SK-N-SH treated with all-trans-retinoic acid at 6 μM for 48 hours (cell line): ENCODE data around the gene EPS8L2.

Experiments
- ATAC-seq: fragments of 200-7000 bp; cut with Tn5 transposase; 3 replicates; pipeline ENCODE4 v1.9.1; 2020; ENCODE audit warnings: mild to moderate bottlenecking, moderate library complexity
- ARNTL ChIP-seq: fragments of 450-650 bp; formaldehyde crosslinking; IDR thresholded peaks from 2 replicates; pipeline ENCODE4 v1.5.0; 2020; ENCODE audit warnings: low read depth, mild to moderate bottlenecking, moderate library complexity, borderline replicate concordance
- BACH2 ChIP-seq: fragments of 250-450 bp; sonication (Bioruptor Pico); IDR thresholded peaks from 2 replicates; pipeline ENCODE4 v1.9.0; 2021; ENCODE audit warnings: mild to moderate bottlenecking, borderline replicate concordance
- CREB5 ChIP-seq: fragments of 250-450 bp; sonication (Bioruptor Pico); IDR thresholded peaks from 2 replicates; pipeline ENCODE4 v1.5.1; 2020; ENCODE audit warnings: low read depth, mild to moderate bottlenecking, moderate library complexity
- CSDC2 ChIP-seq: fragments of 250-450 bp; sonication (Bioruptor Pico); IDR thresholded peaks from 2 replicates; pipeline ENCODE4 v1.5.0; 2020; ENCODE audit warnings: mild to moderate bottlenecking, moderate library complexity
- CSRNP3 ChIP-seq: fragments of 250-450 bp; sonication (Bioruptor Pico); IDR thresholded peaks from 2 replicates; pipeline ENCODE4 v1.5.1; 2021; ENCODE audit warnings: mild to moderate bottlenecking, moderate library complexity
- ESRRG ChIP-seq: fragments of 250-450 bp; sonication (Bioruptor Pico); IDR thresholded peaks from 2 replicates; pipeline ENCODE4 v1.6.1; 2021; ENCODE audit warnings: mild to moderate bottlenecking
- GLIS3 ChIP-seq: fragments of 250-450 bp; sonication (Bioruptor Pico); IDR thresholded peaks from 2 replicates; pipeline ENCODE4 v1.5.0; 2020; ENCODE audit warnings: mild to moderate bottlenecking, moderate library complexity
- OSR1 ChIP-seq: fragments of 250-450 bp; sonication (Bioruptor Pico); IDR thresholded peaks from 2 replicates; pipeline ENCODE4 v1.8.0; 2022; ENCODE audit warnings: moderate library complexity, mild to moderate bottlenecking, inconsistent platforms
- PATZ1 ChIP-seq: fragments of 250-450 bp; sonication (Bioruptor Pico); IDR thresholded peaks from 2 replicates; pipeline ENCODE4 v1.8.0; 2020; ENCODE audit warnings: mild to moderate bottlenecking, moderate library complexity, borderline replicate concordance
- POU6F1 ChIP-seq: fragments of 250-450 bp; sonication (Bioruptor Pico); IDR thresholded peaks from 2 replicates; pipeline ENCODE4 v1.8.0; 2021; ENCODE audit warnings: low read depth, mild to moderate bottlenecking, moderate library complexity, borderline replicate concordance
- PPARA ChIP-seq: fragments of 250-450 bp; sonication (Bioruptor Pico); IDR thresholded peaks from 2 replicates; pipeline ENCODE4 v1.5.0; 2020; ENCODE audit warnings: mild to moderate bottlenecking, borderline replicate concordance
- RARB ChIP-seq: fragments of 250-450 bp; sonication (Bioruptor Pico); IDR thresholded peaks from 2 replicates; pipeline ENCODE4 v1.8.0; 2021; ENCODE audit warnings: mild to moderate bottlenecking, moderate library complexity
- SNAI2 ChIP-seq: fragments of 250-450 bp; sonication (Bioruptor Pico); IDR thresholded peaks from 2 replicates; pipeline ENCODE4 v1.5.0; 2020; ENCODE audit warnings: mild to moderate bottlenecking, moderate library complexity
- TCF4 ChIP-seq: fragments of 250-450 bp; sonication (Bioruptor Pico); IDR thresholded peaks from 2 replicates; pipeline ENCODE4 v1.8.0; 2021; ENCODE audit warnings: mild to moderate bottlenecking, moderate library complexity, borderline replicate concordance
- TOX ChIP-seq: fragments of 250-450 bp; sonication (Bioruptor Pico); IDR thresholded peaks from 2 replicates; pipeline ENCODE4 v1.8.0; 2021; ENCODE audit warnings: mild to moderate bottlenecking, moderate library complexity, borderline replicate concordance
- TSHZ2 ChIP-seq: fragments of 250-450 bp; sonication (Bioruptor Pico); IDR thresholded peaks from 2 replicates; pipeline ENCODE4 v1.5.0; 2020; ENCODE audit warnings: mild to moderate bottlenecking, moderate library complexity
- ZC3H10 ChIP-seq: fragments of 250-450 bp; sonication (Bioruptor Pico); IDR thresholded peaks from 2 replicates; pipeline ENCODE4 v1.5.1; 2021; ENCODE audit warnings: mild to moderate bottlenecking, moderate library complexity
- ZFP3 ChIP-seq: fragments of 250-450 bp; sonication (Bioruptor Pico); IDR thresholded peaks from 2 replicates; pipeline ENCODE4 v1.5.0; 2020; ENCODE audit warnings: mild to moderate bottlenecking, moderate library complexity
- ZFP30 ChIP-seq: fragments of 450-650 bp; formaldehyde crosslinking; IDR thresholded peaks from 2 replicates; pipeline ENCODE4 v1.5.0; 2022; ENCODE audit warnings: mild to moderate bottlenecking, moderate library complexity
- ZNF565 ChIP-seq: fragments of 450-650 bp; formaldehyde crosslinking; conservative IDR thresholded peaks from 2 replicates; pipeline ENCODE4 v1.5.0; 2020; ENCODE audit warnings: low read depth, mild to moderate bottlenecking, moderate library complexity
- ZNF70 ChIP-seq: fragments of 450-650 bp; formaldehyde crosslinking; IDR thresholded peaks from 2 replicates; pipeline ENCODE4 v1.5.0; 2020; ENCODE audit warnings: mild to moderate bottlenecking, moderate library complexity
- ZNF8 ChIP-seq: fragments of 450-650 bp; formaldehyde crosslinking; IDR thresholded peaks from 2 replicates; pipeline ENCODE4 v1.5.0; 2020; ENCODE audit warnings: mild to moderate bottlenecking, moderate library complexity

The EPS8L2 gene

GRCh38 chr11:696955-697491 is 9.0 kb upstream of the EPS8L2 start:
- no peak for ATAC-seq
- TF ChIP-seq BACH2 (CRISPR knock-in tag), result no peak
- no peak for TF ChIP-seq OSR1 (CRISPR knock-in tag)
- TF ChIP-seq ESRRG (CRISPR knock-in tag), result no peak
- TF ChIP-seq ZC3H10 (CRISPR knock-in tag), result no peak
- TF ChIP-seq ARNTL, result no peak
- no peak for TF ChIP-seq RARB (CRISPR knock-in tag)

GRCh38 chr11:697811-698311 is 8.2 kb upstream of the EPS8L2 start:
- ATAC-seq, result no peak
- TF ChIP-seq ARNTL, result no peak
- TF ChIP-seq TCF4, result no peak
- no peak for TF ChIP-seq CSDC2 (CRISPR knock-in tag)
- no peak for TF ChIP-seq ZNF8 (CRISPR knock-in tag)
- TF ChIP-seq RARB (CRISPR knock-in tag), result no peak
- TF ChIP-seq CREB5 (CRISPR knock-in tag), result no peak
- no peak for TF ChIP-seq ZC3H10 (CRISPR knock-in tag)
- no peak for TF ChIP-seq BACH2 (CRISPR knock-in tag)
- TF ChIP-seq ESRRG (CRISPR knock-in tag), result no peak
- no peak for TF ChIP-seq ZNF565 (CRISPR knock-in tag)
- no peak for TF ChIP-seq GLIS3 (CRISPR knock-in tag)
- no peak for TF ChIP-seq TSHZ2 (CRISPR knock-in tag)
- TF ChIP-seq ZFP3 (CRISPR knock-in tag), result no peak
- no peak for TF ChIP-seq SNAI2 (CRISPR knock-in tag)
- TF ChIP-seq PPARA (CRISPR knock-in tag), result no peak
- TF ChIP-seq TOX (CRISPR knock-in tag), result no peak
- TF ChIP-seq CSRNP3 (CRISPR knock-in tag), result no peak
- TF ChIP-seq POU6F1, result no peak
- TF ChIP-seq ZNF70 (CRISPR knock-in tag), result no peak

GRCh38 chr11:698493-699115 is 7.4 kb upstream of the EPS8L2 start:
- no peak for ATAC-seq
- no peak for TF ChIP-seq TOX (CRISPR knock-in tag)
- TF ChIP-seq TSHZ2 (CRISPR knock-in tag), result no peak
- TF ChIP-seq OSR1 (CRISPR knock-in tag), result no peak
- TF ChIP-seq TCF4, result no peak
- no peak for TF ChIP-seq CSRNP3 (CRISPR knock-in tag)
- no peak for TF ChIP-seq ZNF565 (CRISPR knock-in tag)
- no peak for TF ChIP-seq ZNF70 (CRISPR knock-in tag)
- no peak for TF ChIP-seq PATZ1 (CRISPR knock-in tag)
- TF ChIP-seq SNAI2 (CRISPR knock-in tag), result no peak
- TF ChIP-seq ZFP30 (CRISPR knock-in tag), result no peak
- no peak for TF ChIP-seq ESRRG (CRISPR knock-in tag)
